CD4-positive, alpha-beta T cell treated with Interleukin-10 for 1 hour (primary cell): ENCODE data around the gene EXOG.

Experiments used
- DNase-seq: peaks from one replicate; pipeline ENCODE4 v3.0.0-alpha.2; 2020

The EXOG gene, protein sequence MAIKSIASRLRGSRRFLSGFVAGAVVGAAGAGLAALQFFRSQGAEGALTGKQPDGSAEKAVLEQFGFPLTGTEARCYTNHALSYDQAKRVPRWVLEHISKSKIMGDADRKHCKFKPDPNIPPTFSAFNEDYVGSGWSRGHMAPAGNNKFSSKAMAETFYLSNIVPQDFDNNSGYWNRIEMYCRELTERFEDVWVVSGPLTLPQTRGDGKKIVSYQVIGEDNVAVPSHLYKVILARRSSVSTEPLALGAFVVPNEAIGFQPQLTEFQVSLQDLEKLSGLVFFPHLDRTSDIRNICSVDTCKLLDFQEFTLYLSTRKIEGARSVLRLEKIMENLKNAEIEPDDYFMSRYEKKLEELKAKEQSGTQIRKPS

GRCh38 chr3:38496131-38496910 lies at the start of gene EXOG:
Gene EXOG (plus strand): TSS chr3:38496340. CDS start chr3:38496368, 28 bp downstream.
- DNase-seq = peak; percentile 95

GRCh38 chr3:38446812-38447211 lies 49.3 kb upstream of the EXOG start:
- DNase-seq = no peak

DNA sequence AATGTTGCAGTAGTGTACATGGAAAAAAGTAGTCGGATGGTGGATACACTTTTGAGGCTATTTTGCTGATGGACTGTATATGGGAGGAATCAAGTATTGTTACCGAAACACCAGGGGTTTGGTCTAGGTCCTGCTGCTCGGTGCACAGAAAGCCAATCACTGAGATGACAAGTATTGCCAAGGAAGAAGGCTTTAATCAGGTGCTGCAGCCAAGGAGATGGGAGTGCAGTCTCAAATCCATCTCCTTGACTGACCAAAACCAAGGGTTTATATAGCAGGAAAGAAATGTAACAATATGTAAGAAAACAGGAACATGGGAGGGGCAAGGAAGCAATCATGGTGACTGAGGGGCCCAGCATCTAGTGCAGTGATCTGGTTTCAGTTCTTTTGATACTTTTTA lies 45.3 kb upstream of the EXOG start:
- no peak for DNase-seq

DNA sequence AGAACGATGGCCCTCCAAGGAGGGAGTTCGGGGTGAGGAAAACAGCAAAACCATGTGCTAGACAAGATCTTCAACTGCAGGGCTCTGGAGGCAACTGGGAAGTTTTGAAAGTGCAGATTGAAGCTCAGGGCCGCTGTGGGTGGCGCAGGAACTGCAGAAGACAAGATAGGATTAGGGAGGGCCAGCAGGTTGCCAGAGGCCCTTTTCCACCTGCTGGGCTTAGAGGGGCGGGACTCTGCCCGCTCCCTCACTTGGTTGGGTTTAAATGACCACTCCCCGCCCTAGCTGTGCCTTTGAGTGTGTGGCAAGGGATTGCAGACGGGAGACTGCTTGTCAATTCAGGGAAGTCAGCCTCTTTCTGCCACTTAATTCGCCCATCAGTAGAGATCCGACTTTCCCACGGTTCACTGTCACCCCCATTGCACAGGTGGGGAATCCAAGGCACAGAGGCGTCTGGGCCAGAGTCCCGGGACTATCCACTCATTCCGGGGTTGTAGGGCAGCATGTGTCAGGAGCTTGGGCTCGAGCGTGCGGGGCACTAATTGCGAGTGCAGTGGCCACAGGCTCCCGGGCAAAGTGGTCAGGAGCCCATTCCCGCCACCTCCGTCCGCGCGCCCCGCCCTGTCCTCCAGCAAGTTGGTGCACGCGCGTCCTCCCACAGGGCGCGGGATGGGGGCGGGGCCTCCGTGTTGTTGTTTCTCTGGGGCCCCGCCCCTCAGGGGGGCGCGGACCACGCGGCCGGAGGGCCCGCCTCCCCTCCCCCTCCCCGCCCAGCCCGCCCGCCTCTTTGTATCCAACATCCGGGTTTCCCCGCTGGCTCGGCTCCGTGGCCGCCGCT lies 42.8 kb upstream of the EXOG start, which contains the start of gene ACVR2B:
Gene ACVR2B (plus strand): TSS at position 816 of the 838 bp plus-strand sequence. CDS start 433 bp downstream, outside the sequence.
- DNase-seq = peak; percentile 76

DNA sequence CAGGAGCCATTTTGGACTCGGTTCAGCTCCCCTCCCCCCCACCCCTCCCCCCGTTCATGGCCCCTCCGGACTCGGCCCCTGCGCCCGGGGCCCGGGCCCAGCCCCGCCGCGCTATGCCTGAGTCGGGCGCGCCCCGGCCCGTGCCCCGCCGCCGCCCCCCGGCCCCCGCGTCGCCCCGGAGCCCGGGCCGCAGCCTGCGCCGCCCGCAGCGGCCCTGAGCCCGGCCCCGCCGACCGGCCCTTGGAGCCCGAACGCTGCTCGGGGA lies 42.3 kb upstream of the EXOG start:
- DNase-seq = no peak

GRCh38 chr3:38454178-38454883 lies 41.8 kb upstream of the EXOG start:
- peak; percentile 28 for DNase-seq

- DNase-seq = peak; percentile 32
These were observed 41.1 kb upstream of the EXOG start for GRCh38 chr3:38454884-38455638.

DNA sequence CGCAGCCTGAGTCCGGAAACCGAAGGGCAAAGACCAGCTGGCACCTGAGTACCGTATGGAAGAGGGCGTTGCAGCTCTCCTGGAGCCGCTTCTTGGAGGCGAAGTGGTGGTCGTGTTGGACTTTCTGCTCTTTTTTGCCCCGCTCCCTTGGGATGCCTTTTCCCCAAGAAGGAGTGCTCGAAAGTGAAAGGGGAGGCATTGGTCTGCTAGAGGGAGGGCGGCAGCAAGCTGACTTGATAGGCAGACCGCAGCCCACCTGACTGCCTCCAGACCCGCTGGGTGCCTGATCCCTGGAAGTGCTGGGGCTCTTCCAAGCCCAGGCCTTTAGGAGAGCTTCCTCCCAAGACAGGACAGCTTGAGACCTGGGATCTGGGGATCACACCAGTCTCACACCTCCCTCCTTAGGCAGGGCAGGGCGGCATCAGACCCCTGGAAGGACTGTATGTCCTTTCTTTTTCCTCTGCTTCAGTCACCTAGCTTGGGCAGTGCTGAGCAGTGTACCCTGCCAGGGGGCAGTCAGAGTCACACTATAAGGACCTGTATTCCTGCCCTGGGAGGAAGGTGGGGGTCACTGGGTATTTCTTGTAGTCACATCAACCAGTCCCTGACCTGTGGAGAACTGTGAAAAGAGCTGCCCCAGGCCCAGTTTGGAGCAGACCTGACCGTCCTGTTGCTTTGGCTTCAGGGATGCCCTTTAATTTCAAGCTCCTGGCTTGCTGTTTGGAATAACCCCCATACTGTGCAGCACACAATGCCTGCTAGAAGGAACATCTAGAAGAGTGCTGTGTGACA lies 40.3 kb upstream of the EXOG start:
- DNase-seq = no peak

DNA sequence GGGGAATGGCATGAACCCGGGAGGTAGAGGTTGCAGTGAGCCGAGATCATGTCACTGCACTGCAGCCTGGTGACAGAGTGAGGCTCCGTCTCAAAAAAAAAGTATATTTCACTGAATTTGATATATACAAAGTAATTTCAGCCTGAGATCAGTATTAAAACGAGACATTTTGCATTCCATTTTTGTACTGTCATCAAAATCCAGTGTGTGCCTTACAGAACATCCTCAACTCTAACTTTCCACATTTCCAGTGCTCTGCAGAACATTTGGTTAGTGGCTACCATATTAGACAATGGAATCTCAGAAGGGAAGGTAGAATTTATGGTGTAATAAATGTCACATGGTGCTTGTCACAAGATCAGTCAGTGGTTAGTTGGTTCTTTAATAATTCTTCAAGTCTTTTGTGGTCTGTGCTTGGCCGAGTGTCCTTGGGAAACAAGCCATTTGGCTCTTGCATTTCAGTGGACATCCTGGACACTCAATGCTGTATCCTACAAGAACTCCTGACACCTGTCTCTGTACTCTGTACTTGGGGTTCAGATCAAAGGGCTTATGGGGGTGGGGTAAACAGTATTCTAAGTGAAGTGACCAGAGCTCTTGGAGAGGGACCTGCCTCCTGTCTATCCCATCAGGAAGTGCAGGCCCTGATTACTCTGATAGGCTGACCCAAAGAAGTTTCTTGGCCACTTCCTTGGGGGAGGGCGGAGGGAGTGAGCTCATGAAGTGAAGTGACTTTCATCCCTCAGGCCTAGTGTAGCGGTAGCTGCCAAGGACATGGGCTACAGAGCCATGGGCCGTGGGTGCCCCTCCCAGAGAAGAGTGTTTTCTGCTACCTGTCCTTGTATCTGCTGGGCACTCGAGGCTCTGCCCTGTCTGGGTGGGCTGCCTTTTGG lies 38.8 kb upstream of the EXOG start:
- no peak for DNase-seq

- no peak for DNase-seq
These were observed 37.2 kb upstream of the EXOG start for GRCh38 chr3:38458796-38459498.

DNA sequence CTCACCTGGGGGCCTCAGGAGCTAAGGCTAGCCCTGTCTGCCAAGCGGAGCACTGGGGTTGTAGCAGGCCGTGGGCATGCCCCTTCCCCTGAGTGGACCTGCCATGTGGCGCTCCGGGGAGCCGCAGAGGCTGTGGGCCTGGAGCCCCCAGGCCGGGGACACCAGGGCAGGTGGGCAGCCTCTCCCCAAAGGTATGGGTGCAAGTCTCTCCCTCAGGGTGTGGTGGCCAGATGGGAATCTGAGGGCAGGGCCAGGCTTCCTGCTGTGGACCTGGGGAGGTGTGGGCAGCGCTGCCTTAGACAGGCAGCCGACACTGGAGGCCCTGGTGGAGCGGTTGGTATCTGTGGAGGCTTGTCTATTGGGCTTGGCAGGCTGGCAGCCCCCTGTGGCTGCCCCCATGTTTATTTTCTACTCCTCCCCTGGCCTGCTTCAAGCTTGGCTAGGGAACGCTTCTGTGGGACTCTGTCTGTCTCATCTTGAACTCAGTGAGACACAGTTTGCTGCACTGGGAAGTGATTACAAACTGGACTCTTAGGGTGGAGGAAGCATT lies 36.6 kb upstream of the EXOG start:
- no peak for DNase-seq

DNA sequence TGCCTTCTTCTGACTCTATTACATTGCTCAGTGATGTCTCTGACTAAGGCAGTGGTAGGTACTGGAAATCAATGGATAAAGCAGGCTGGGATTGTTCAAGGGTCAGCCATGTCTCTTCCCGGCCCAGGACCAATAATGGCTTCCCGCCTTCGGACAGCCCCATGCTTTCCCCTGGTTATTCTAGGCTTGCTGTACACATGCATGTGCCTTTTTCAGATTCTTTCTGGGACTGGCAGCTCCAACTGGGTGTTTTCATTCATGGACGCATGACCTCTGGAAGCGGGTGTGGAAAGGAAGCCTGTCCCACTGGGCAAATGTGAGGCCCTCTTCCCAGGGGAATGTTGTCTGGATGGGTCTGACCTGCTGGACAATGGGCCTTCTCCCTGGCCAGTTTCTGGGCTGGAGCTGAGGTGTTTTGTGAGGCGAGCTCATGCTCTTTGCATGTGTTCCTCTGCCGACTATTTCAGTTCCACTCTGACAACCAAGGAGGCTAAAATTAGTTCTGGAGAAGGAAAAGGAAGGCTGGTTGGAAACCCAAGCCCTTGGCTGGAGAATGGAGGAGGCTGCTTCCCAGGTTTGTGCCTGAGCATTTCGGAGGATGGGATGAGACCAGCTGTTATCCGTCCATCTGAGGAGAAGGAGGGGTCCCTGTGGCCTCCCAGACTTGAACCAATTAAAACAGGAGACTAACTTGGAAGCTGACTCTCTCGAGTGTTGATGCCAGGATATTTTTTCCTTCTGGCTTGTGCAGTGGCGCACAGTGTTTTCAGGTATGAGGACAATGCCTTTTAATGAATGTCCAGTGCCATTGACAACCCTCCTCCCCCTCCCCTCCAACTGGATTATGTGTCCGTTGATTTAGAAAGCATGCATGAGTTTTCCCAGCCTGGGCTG lies 35.5 kb upstream of the EXOG start:
- no peak for DNase-seq

DNA sequence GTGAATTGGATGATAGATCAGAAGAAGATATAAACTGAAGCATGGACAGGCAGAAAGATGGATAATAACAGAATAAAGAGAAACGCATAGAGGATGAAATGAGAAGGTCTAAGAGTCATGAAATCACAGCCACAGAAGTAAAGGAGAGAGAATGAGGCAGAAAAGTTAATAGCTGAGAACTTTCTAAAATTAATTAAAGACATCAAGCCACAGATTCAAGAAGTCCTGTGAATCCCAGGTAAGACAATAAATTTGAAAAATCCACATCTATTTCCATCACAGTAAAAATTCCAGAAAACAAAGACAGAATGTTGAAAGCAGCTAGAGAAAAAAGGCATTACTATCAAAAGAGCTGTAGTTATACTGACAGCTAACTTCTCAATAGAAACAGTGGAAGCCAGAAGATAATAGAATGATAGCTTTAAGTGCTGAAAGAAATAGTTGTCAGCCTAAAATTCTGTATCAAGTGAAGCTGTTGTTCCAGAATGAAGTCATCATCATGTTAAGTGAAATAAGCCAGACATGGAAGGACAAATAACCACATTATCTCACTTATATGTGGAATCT lies 30.5 kb upstream of the EXOG start:
- DNase-seq = no peak

DNA sequence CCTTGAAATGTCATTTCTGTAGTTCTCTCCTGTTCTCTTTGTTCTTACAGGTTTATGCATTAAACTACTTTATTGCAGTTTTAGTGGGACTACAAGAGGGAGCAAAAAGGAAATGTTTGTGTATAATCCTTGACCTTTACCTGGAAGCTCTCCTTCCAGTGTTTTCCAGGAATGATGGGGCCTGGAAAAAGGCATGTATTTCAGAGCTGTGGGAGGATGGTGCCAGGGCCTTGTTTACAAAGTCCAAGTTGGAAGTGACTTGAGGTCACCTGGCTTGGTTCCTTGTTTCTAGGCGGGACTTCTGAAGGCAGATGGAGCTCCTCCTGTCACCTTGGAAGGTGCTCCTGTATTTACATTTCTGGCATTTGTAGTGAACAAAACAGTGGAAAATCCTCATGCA lies 27.4 kb upstream of the EXOG start:
- DNase-seq = no peak

- DNase-seq = no peak
These were observed 26.3 kb upstream of the EXOG start for GRCh38 chr3:38469852-38470251.

DNA sequence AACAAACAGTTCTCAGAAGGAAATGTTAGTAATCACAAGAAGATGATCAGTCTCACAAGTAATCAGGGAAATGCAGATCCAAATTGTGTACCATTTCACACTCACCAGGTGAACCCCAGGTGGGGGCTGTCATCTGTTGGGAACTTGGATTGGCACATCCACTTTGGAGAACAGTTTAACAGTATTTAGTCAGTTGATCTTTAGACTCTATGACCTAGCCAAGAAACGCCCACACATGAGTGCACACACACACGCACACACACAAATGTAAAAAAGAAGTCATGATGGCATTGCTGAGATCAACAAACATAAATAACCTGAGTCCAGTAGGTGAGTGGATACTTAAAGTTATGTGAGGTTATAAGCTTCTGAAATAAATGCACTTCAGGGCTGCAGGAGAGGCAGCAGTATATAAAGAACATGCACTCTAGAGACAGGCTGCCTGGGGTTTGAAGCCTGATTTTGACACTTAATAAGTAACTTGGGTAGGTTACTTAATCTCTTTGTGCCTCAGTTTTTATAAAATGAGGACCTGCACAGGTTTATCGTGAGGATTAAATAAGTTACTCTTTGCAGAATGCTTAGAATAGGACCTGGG lies 24.8 kb upstream of the EXOG start:
- DNase-seq = no peak

DNA sequence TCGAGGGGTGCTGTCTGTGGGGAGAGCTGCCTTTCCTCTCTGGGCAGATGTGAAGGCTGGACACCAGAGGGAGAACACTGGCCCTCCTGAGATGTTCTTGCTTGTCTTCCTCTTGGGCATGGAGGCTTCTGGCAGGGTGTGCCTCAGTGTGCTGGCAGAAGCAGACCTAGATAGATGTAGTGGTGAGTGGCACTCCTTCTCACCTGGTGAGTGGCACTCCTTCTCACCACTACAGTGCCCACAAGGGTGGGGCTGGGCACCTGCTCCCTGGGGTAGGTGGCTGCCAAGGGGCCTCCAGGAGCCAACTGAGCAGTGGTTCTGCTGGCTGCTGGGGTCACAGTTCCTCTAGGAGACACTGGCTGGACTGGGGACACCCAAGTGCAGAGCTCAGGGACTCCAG lies 23.8 kb upstream of the EXOG start:
- DNase-seq = no peak
